ENCODE measurements around the gene GPRC5C. TPM values are rescaled to one million over a fixed set of nuclear protein-coding genes. Genes with fewer than 3 reads are reported as not detected.

GPRC5C gene
- total and polyA plus RNA-seq, 2 of the 13 experiments (the other 11 are each of a cell fraction or from before 2014, with no cell fraction given) = 85.6 to 300 TPM

- TF ChIP-seq ZNF800 (CRISPR knock-in tag; IDR thresholded peaks at IDR 0.05) (no peak), ZBED4 (CRISPR knock-in tag; IDR thresholded peaks at IDR 0.05; ENCODE audit: borderline replicate concordance) (0 out of 2 replicates have a peak, but pooled peaks have one; percentile 34), NFE2L1 (CRISPR knock-in tag; IDR thresholded peaks at IDR 0.05; ENCODE audit: borderline replicate concordance) (no peak), ZNF546 (CRISPR knock-in tag; conservative IDR thresholded peaks at IDR 0.05) (no peak), NFIC (IDR thresholded peaks at IDR 0.05; ENCODE audit: low read length) (no peak), ATF7-NPFF (CRISPR knock-in tag; IDR thresholded peaks at IDR 0.05; ENCODE audit: low read depth) (no peak), TOPORS (CRISPR knock-in tag; IDR thresholded peaks at IDR 0.05) (no peak), BATF2 (CRISPR knock-in tag; IDR thresholded peaks at IDR 0.05) (0 out of 2 replicates have a peak, but pooled peaks have one; percentile 60), PAX8 (CRISPR knock-in tag; IDR thresholded peaks at IDR 0.05; ENCODE audit: borderline replicate concordance) (no peak), ZNF33B (CRISPR knock-in tag; IDR thresholded peaks at IDR 0.05) (no peak), ZFY (CRISPR knock-in tag; IDR thresholded peaks at IDR 0.05) (no peak), ZNF264 (CRISPR knock-in tag; IDR thresholded peaks at IDR 0.05) (no peak), FOSL2 (CRISPR knock-in tag; IDR thresholded peaks at IDR 0.05) (no peak), JUND (CRISPR knock-in tag; IDR thresholded peaks at IDR 0.05) (no peak), CREB3 (CRISPR knock-in tag; IDR thresholded peaks at IDR 0.05) (no peak), ZNF788 (CRISPR knock-in tag; IDR thresholded peaks at IDR 0.05; ENCODE audit: borderline replicate concordance) (no peak; the same call in 1 of the 2 replicates), GFI1 (CRISPR knock-in tag; IDR thresholded peaks at IDR 0.05; ENCODE audit: borderline replicate concordance) (no peak), ZIK1 (CRISPR knock-in tag; IDR thresholded peaks at IDR 0.05; ENCODE audit: borderline replicate concordance, low read depth) (no peak), ZNF234 (CRISPR knock-in tag; conservative IDR thresholded peaks at IDR 0.05) (no peak), PBX3 (CRISPR knock-in tag; IDR thresholded peaks at IDR 0.05; ENCODE audit: borderline replicate concordance) (no peak), TOE1 (CRISPR knock-in tag; IDR thresholded peaks at IDR 0.05) (no peak), SMAD9 (CRISPR knock-in tag; IDR thresholded peaks at IDR 0.05) (no peak)
Measured at GRCh38 chr17:74457146-74457819, 25.4 kb downstream of the GPRC5C start (continued).

Data from HepG2 (cell line).